SK-N-SH (cell line): Measurements from ENCODE around the gene NOP53.

ENCODE experiments used
- FOXJ3 ChIP-seq: sonication (generic); formaldehyde crosslinking; IDR thresholded peaks from 2 replicates; pipeline ENCODE4 v1.5.1; 2020; ENCODE audit warnings: mild to moderate bottlenecking, missing genetic modification reagents
- POLR2AphosphoS5 ChIP-seq: IDR thresholded peaks from 2 replicates; pipeline ENCODE4 v1.6.1; 2012; ENCODE audit warnings: low read depth, low read length
- RCOR1 ChIP-seq: fragments of 150-350 bp; IDR thresholded peaks from 2 replicates; pipeline ENCODE4 v1.6.1; 2017; ENCODE audit warnings: antibody characterized with exemption, low read length
- TF ChIP-seq, protein P1 (sequence below): fragments of 200-600 bp; sonication (generic); IDR thresholded peaks from 2 replicates; pipeline ENCODE4 v1.6.1; 2017; ENCODE audit warnings: antibody characterized with exemption, mild to moderate bottlenecking, moderate library complexity

DNA sequence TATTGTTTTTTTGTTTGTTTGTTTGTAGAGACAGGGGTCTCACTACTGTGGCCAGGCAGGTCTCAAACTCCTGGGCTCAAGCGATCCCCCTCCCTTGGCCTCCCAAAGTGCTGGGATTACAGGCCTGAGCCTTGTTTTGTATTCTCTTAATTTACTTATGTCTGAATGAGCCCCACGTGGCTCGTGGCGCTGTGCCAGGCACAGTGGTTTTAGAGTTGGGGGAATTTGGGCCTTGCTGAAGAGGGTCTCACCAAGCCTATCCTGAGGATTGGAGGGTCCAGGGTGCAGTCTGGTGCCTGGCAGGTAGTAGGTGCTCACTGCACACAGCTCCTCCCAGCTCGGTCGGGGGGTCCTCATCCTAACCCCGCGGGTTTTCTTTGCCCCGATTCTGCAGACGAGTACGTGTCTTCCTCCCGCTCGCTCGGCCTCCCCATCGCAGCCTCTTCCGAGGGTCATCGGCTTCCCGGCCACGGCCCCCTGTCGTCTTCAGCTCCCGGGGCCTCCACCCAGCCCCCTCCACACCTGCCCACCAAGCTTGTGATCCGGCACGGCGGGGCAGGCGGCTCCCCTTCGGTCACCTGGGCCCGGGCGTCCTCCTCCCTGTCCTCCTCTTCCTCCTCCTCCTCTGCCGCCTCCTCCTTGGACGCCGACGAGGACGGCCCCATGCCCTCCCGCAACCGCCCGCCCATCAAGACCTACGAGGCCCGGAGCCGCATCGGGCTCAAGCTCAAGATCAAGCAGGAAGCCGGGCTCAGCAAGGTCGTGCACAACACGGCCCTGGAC lies 44.2 kb upstream of the NOP53 start:
- TF ChIP-seq, protein P1, sequence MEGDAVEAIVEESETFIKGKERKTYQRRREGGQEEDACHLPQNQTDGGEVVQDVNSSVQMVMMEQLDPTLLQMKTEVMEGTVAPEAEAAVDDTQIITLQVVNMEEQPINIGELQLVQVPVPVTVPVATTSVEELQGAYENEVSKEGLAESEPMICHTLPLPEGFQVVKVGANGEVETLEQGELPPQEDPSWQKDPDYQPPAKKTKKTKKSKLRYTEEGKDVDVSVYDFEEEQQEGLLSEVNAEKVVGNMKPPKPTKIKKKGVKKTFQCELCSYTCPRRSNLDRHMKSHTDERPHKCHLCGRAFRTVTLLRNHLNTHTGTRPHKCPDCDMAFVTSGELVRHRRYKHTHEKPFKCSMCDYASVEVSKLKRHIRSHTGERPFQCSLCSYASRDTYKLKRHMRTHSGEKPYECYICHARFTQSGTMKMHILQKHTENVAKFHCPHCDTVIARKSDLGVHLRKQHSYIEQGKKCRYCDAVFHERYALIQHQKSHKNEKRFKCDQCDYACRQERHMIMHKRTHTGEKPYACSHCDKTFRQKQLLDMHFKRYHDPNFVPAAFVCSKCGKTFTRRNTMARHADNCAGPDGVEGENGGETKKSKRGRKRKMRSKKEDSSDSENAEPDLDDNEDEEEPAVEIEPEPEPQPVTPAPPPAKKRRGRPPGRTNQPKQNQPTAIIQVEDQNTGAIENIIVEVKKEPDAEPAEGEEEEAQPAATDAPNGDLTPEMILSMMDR, result no peak
- TF ChIP-seq POLR2AphosphoS5 (no peak), RCOR1 (no peak), FOXJ3 (no peak)
